ENCODE measurements around the gene FASLG.

Gene FASLG

GRCh38 chr1:172638885-172639831 is 19.7 kb upstream of the FASLG start:
- H3K9me3 ChIP-seq (replicated peaks in 1 of 11) = peaks cover 0 to 11% (median 0%) of the 10 kb centered on the region in 11 experiments; a peak in 1 of 22 replicates
- no peaks in the 10 kb centered on the region for H3K36me3 ChIP-seq
- no peak overlapping the region for H3K4me3 ChIP-seq
- no peak for TF ChIP-seq Cebpa-rat (IDR thresholded peaks at IDR 0.05)
- peaks cover 13 to 16% (median 15%) of the 10 kb centered on the region in 10 experiments for H3K4me1 ChIP-seq
- no peak overlapping the region for H3K4me2 ChIP-seq
- H3K27ac ChIP-seq = no peak overlapping the region
- H3K27me3 ChIP-seq = no peaks in the 10 kb centered on the region
- no peak overlapping the region for H3K9ac ChIP-seq
- no peaks in the 10 kb centered on the region for H4K20me1 ChIP-seq

GRCh38 chr1:172640111-172640510 is 18.8 kb upstream of the FASLG start:
- H3K36me3 ChIP-seq = no peaks in the 10 kb centered on the region
- no peak for TF ChIP-seq Cebpa-rat (IDR thresholded peaks at IDR 0.05)
- peaks cover 0 to 11% (median 0%) of the 10 kb centered on the region in 11 experiments; a peak in 1 of 22 replicates for H3K9me3 ChIP-seq (replicated peaks in 1 of 11)
- H3K4me1 ChIP-seq = peaks cover 15 to 19% (median 18%) of the 10 kb centered on the region in 10 experiments
- H3K27ac ChIP-seq = no peak overlapping the region
- no peaks in the 10 kb centered on the region for H3K27me3 ChIP-seq
- H3K9ac ChIP-seq = no peak overlapping the region
- H3K4me3 ChIP-seq = no peak overlapping the region
- no peaks in the 10 kb centered on the region for H4K20me1 ChIP-seq
- H3K4me2 ChIP-seq = no peak overlapping the region

- H3K36me3 ChIP-seq = no peaks in the 10 kb centered on the region
- peaks cover 0 to 9% (median 0%) of the 10 kb centered on the region in 11 experiments; a peak in 1 of 22 replicates for H3K9me3 ChIP-seq (replicated peaks in 1 of 11)
- no peak overlapping the region for H3K4me3 ChIP-seq
- no peaks in the 10 kb centered on the region for H4K20me1 ChIP-seq
- no peak overlapping the region for H3K4me2 ChIP-seq
- no peak overlapping the region for H3K27ac ChIP-seq
- H3K4me1 ChIP-seq = peaks cover 15 to 21% (median 18%) of the 10 kb centered on the region in 10 experiments
- no peaks in the 10 kb centered on the region for H3K27me3 ChIP-seq
- H3K9ac ChIP-seq = no peak overlapping the region
- no peak for TF ChIP-seq Cebpa-rat (IDR thresholded peaks at IDR 0.05)
These were observed 17.4 kb upstream of the FASLG start for GRCh38 chr1:172641492-172641891.

DNA sequence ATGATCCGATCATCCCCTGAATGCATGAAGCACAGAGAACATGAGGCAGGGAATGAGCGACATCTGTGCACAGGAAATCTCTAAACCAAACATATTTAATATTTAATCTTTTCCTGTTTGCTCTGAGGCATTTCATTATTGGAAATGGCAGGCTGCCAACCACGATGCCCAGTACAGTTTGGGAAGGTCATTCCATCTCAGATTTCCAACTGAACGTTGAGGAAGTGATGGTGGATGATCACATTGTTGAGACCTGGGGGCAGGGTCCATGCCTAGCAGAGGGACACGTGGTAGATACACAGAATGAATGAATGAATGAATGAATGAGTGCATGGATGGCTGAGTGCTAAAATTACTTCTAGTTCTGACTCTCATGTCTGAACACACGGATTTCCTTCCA is 15.9 kb upstream of the FASLG start:
- no peaks in the 10 kb centered on the region for H3K9me3 ChIP-seq (replicated peaks in 1 of 11)

GRCh38 chr1:172646653-172647052 is 12.2 kb upstream of the FASLG start:
- Histone ChIP-seq H3K4me1 (peaks cover 16 to 26% (median 23%) of the 10 kb centered on the region in 10 experiments), H3K9ac (no peak overlapping the region), H3K4me2 (peak overlapping the region in 6 of 11 experiments; percentile 2 to 43 (median 33); a peak in 9 of 22 replicates), H3K27me3 (no peaks in the 10 kb centered on the region), H3K9me3 (replicated peaks in 1 of 11) (no peaks in the 10 kb centered on the region), H3K36me3 (no peaks in the 10 kb centered on the region), H4K20me1 (no peaks in the 10 kb centered on the region), H3K4me3 (no peak overlapping the region), H3K27ac (no peak overlapping the region)
- TF ChIP-seq Cebpa-rat (IDR thresholded peaks at IDR 0.05) = no peak

More for the DNA sequence above, 15.9 kb upstream of the FASLG start:
- TF ChIP-seq Cebpa-rat (IDR thresholded peaks at IDR 0.05) = no peak
- H3K36me3 ChIP-seq = no peaks in the 10 kb centered on the region
- no peak overlapping the region for H3K4me3 ChIP-seq
- no peaks in the 10 kb centered on the region for H4K20me1 ChIP-seq
- no peak overlapping the region for H3K9ac ChIP-seq
- no peak overlapping the region for H3K27ac ChIP-seq
- peaks cover 16 to 26% (median 23%) of the 10 kb centered on the region in 10 experiments for H3K4me1 ChIP-seq
- H3K4me2 ChIP-seq = peak overlapping the region; percentile 35 to 84 (median 62); a peak in 21 of 22 replicates
- no peaks in the 10 kb centered on the region for H3K27me3 ChIP-seq

GRCh38 chr1:172647110-172647564 is 11.8 kb upstream of the FASLG start:
- no peak overlapping the region for H3K4me3 ChIP-seq
- H3K4me2 ChIP-seq = peak overlapping the region in 7 of 11 experiments; percentile 2 to 43 (median 32); a peak in 12 of 22 replicates
- H3K27me3 ChIP-seq = no peaks in the 10 kb centered on the region
- no peaks in the 10 kb centered on the region for H4K20me1 ChIP-seq
- H3K27ac ChIP-seq = no peak overlapping the region
- no peaks in the 10 kb centered on the region for H3K9me3 ChIP-seq (replicated peaks in 1 of 11)
- peaks cover 16 to 26% (median 23%) of the 10 kb centered on the region in 10 experiments for H3K4me1 ChIP-seq
- H3K9ac ChIP-seq = no peak overlapping the region
- no peaks in the 10 kb centered on the region for H3K36me3 ChIP-seq
- no peak for TF ChIP-seq Cebpa-rat (IDR thresholded peaks at IDR 0.05)

- H3K4me1 ChIP-seq = peaks cover 14 to 23% (median 21%) of the 10 kb centered on the region in 10 experiments
- H3K27ac ChIP-seq = no peak overlapping the region
- no peak overlapping the region for H3K4me2 ChIP-seq
- H3K36me3 ChIP-seq = no peaks in the 10 kb centered on the region
- H3K9me3 ChIP-seq (replicated peaks in 1 of 11) = no peaks in the 10 kb centered on the region
- H3K27me3 ChIP-seq = no peaks in the 10 kb centered on the region
- no peak overlapping the region for H3K9ac ChIP-seq
- H3K4me3 ChIP-seq = no peak overlapping the region
- H4K20me1 ChIP-seq = no peaks in the 10 kb centered on the region
- TF ChIP-seq Cebpa-rat (IDR thresholded peaks at IDR 0.05) = no peak
These were observed 10.9 kb upstream of the FASLG start for GRCh38 chr1:172647987-172648386.

DNA sequence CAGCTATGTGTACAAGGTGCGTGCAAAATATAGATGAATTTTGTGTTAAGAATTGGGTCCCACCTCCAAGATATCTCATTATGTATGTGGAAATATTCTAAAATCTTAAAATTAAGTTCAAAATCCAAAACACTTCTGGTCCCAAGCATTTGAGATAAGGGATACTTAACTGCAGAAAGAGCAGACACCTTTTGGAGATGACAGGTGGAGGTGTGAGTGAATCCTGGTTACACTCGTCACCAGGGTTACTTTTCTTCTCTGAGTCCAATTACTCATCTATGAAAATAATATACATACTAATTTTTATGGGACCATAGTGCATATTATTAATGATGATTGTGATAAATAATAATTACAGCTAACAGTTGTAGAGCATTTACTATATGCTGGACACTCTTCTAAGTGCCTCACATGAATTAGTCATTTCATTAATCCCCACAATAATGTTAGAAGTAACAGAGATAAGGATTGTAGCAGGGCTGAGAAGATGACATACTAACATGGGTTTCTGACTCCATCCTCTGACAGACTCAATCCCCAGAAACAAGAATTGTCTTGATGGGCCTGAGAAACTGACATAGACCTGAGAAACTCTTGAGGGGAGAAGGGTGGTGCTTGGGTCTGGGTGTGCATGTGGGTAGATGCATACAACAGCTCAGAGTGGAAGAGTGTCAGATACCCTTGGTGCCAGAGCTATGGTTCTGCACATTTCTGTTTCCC is 8.3 kb upstream of the FASLG start:
- Histone ChIP-seq H3K27me3 (no peaks in the 10 kb centered on the region), H3K9ac (no peak overlapping the region), H3K4me2 (no peak overlapping the region), H3K9me3 (replicated peaks in 1 of 11) (no peaks in the 10 kb centered on the region), H4K20me1 (no peaks in the 10 kb centered on the region), H3K27ac (no peak overlapping the region), H3K4me1 (peaks cover 0 to 8% (median 6%) of the 10 kb centered on the region in 10 experiments; a peak in 10 of 20 replicates), H3K36me3 (no peaks in the 10 kb centered on the region), H3K4me3 (no peak overlapping the region)
- TF ChIP-seq Cebpa-rat (IDR thresholded peaks at IDR 0.05) = no peak
